Measurements from ENCODE around the gene VAMP2.

VAMP2 gene

DNA sequence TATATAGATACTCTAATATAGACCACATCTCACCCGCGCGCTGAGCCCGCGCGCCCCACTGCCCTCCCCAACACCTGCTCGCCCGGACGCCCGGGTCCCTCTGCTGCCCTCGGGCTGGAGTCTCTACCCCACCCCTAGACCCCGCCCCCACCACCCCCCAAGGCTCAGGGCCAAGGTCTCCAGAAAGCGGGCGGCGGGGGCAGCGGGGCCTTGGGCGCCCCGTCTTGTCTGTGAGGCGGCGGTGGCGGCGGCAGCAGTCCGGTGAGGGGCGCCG lies 41.4 kb downstream of the VAMP2 start:
- DNase-seq, result no peak

DNA sequence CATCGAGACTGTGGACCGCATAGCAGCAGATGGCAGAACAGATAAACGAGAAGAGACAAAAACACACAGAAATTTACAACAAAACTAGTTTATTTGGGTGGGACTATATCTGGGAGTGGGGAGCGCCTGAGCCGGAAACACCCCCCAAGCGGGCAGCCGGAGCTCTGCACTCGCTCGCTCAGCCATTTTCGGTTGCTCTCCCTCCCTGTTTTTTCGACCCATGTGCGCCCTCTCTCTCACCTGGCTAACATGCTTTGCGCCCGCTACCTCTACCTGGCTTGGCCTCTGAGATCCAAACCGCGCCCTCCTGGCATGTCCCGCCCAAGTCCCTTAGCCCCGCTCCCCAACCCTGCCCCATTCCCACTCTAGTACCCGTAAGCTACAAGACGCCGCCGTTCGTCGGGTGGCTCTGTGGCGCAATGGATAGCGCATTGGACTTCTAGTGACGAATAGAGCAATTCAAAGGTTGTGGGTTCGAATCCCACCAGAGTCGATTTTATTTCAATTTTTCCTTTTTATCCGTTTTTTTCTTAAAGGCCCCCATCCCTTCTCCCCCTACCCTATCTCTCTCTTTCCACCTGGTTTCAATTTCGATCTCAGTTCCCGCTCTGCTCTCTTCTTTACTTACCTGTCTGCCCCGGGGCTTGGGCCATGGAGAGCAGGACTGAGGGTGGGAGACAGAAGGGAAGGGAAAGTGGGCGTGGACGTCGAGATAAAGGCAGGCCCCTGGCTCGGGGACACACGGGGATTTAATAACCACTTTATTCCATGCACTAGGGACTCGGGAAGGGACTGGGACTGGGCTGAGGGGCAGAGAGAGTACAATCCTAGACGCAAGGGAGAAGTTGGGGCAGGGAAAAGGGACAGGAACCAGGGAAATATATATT lies 42.0 kb downstream of the VAMP2 start:
- DNase-seq, result peak; percentile 75

DNA sequence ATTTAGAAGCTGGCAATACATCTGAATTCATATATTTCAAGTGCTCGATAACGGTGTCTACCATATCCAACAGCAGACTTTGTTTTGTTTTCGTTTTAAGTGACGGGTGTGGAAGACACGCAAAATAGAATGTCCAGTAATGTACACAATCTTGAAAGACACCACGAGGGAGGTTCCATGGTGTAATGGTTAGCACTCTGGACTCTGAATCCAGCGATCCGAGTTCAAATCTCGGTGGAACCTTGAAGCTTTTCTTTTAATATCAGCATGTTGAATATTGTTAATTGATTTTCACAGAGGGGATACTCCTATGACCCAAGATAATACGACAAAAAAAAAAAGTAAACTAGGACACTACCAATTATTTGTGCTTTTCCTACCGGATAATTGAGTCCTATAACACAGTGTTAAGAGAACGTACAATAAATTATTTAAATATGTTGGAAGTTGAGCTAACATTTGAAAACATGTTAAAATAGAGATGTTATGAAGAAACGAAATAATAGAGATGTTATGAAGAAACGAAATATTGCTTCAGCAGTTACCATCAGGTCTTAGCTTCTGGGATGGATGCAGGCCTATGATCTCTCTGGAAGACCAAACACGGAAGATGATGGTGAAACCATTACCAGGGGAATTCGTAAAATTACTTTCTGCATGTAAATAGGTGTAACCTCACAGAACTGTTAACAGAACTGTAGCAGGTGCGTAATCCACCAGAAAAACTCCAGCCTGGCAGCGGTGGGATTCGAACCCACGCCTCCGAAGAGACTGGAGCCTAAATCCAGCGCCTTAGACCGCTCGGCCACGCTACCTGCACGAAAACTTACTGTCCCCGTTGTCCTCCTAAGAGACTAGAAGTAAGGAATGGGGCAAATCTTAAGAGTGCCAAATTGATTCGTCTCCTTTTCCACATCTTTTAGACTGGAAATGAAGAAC lies 42.9 kb downstream of the VAMP2 start:
- peak; percentile 81 for DNase-seq

DNA sequence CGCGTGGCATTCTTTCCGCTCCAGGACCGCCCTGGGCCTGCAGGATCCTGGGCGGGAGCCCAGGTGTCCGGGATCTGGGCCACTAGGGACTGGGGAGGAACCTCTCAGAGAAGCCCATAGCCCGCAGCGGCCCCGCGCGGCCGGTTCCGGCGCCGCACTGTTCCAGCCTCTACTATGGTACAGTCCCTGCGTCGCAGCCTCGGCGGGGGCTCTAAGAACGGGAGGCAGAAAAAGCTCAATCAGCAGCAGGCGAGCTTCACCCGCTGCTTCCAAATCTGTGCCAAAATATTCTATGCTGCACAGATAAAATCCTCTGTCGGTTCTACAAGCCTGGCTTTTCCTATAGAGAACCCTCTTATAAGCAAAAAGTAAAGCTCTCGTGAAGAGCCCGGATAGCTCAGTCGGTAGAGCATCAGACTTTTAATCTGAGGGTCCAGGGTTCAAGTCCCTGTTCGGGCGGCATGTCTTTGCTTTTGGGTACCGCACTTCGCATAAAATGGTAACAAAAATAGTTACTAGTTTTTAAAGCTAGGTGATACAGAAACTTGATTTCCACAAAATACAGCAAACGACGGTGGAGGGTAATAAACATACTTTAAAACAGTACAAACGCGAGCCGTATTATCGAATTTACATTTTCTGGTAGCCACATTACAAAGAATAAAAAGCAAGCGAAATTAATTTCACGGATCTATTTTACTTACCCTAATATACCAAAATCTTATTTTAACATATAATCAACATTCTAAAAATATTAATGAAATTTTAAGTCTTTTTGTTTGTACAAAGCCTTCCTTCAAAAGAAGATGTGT lies 43.8 kb downstream of the VAMP2 start:
- DNase-seq, result peak; percentile 78

DNA sequence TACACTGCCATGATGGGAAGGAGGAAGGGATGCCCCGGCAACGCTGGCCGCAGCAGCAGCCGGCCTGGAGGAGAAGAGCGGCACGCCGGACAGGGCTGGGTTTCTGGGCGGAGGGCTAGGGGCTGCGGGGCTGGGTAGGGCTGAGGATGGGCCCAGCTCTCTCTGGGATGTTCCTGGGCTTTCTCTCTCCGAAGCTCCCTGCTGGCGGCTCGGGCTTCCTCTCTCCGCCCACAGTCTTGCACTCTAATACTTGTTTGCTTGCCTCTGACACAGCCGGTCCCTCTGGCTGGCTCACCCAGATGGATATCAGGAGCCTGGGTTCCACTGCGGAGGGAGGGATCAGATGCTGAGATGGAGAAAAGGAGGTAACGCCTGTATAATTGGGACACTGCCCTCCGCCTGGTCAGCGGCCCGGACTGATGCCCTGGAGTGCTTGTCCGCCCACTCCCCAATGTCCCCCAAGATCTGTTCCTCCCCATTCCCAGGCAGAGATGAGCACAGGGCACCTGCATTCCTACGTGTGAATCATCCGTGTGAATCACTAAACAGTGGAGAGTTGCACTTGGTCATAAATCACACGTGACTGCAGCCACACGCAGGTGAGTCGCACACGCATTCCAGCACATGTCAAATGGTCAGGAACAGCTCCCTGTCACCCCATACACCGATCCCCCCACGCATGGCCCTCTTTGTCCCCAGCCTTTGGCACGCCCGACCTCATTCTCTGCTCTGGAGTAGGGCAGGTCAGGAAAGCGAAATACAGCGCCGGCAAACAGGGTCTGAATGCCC lies 44.6 kb downstream of the VAMP2 start, which contains the start of gene ALOXE3:
Gene ALOXE3 (minus strand): TSS at position 535 of the 789 bp plus-strand sequence. CDS start 524 bp downstream, at position 11.
- no peak for DNase-seq

DNA sequence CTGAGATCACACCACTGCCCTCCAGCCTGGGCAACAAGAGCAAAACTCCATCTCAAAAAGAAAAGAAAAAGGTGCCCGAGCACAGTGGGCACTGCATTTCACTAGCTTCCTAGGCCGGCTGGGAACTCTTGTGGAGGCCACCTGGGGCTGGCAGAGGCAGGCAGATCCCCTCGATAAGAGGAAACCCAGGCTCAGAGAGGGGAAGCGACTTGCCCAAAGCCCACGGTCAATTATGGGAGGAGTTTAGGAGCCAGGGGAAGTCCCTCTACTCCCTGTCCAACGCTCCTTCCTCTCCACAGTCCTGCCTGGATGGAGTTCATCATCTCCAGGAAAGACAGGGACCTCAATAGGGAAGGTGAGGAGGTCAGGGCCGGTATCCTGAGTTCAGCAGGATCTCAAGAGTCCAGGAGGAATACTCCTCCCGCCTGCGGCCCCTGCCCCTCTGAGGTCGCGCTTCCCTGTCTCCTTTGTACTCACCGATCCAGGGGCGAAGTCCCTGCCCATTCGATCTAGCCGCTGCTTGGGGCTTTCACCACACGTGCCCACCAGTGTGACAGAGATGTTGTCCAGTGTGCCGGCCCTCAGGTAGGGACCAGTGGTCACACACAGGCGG lies 45.3 kb downstream of the VAMP2 start:
- DNase-seq, result no peak

DNA sequence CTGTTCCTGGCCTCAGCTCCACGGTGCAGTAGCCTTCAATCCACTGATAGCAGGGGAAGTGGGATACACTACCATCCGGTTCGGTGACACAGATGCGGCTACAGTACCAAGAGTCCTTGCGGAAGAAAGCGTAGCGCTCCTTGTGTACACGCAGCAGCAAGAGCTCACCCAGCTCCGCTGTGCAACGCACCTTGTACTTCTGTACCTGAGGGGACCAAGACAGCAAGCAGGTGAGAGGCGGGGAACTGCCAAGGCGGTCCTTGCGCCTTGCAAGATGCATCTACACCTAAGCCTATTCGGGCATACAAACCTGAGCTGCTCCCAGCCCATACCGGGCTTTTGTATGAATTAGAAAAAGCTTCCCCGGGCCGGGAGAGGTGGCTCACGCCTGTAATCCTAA lies 46.0 kb downstream of the VAMP2 start:
- no peak for DNase-seq

DNA sequence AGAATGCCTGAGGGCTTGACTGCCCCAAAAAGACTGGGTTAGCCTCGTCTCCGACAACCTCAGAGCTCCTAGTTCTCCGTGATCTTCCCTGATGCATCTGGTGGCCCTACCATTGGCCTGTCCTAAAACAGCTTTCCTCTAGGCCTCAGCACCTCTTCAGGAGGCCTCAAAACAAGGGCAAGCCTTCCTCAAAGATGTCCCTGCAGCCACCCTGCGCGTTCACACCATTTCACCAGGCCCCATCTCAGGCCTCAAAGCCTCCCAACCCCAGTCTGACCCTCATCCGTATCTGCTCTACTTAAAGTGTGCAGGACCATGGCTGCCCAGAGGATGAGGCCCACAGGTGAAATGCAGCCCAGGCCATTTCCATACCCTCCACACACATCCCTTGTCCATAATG lies 51.8 kb downstream of the VAMP2 start:
- no peak for DNase-seq

DNA sequence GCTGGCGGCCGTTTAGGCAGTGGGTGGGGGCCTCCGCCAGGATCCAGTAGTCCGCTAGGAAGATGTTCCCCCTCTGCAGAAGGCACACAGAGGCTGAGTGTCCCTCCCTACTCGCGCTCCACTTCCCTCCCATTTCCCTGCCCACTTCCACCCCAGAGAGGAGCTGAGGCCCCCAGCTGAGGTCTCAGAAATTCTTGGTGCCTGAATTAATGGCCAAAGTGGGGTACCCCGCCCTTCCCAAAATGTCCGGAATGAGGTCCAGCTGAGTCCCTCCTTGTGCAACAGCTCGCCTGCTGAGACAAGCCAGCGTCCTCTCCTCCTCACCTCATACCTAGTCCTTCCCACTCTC lies 52.3 kb downstream of the VAMP2 start:
- DNase-seq, result no peak

DNA sequence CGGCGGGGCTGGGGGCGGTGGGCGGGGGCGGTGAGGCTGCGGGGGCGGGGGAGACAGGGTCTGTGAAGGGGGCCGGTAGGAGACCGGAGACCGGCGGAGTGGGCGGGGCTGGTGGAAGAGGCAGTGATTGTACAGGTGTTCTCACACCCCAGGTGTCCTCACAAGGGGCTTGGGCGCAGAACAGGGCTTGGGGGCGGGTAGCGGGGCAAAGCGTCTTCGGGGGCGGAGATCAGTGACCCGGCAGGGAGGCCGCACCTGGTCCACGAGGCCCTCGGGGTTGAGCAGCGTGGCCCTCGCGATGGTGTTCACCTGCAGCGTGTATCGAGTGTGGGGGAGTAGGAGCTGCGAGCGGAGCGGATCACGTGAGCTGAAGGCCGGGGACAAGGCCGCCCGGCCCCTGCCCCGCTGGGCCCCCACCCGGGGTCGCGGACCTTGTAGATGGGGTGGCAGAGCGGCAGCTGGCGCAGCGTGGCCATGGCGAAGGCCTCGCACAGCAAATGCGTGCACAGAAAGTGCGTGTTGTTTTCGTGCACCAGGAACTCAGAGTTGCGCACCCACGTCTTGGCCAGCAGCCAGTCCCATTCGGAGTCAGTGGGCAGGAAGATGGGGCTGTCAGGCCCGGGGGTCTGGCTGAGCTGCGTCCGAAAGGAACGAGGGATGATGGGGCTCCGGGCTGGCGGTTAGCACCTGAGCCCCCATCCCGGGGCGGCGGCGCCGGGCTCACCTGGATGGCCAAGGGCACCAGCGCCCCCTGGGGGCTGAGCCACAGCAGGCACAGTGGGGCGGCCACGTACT lies 52.9 kb downstream of the VAMP2 start:
- DNase-seq, result peak; percentile 70

All from activated T-cell treated with anti-CD3 and anti-CD28 coated beads for 4 hours (primary cell).